HG03060 (cell line): Measurements from ENCODE around the gene VPS33B.
"Not testable (repeated sequence)": the region's sequence is repeated elsewhere in the genome, so short reads cannot be mapped to it uniquely, and the experiment has no call there.

ENCODE experiments used
- ATAC-seq: cut with Tn5 transposase; IDR thresholded peaks from one replicate; pipeline ENCODE4 v1.9.1; 2021; ENCODE audit warnings: low read depth, moderate number of reproducible peaks; ENCODE audit not compliant: unreplicated experiment

Gene VPS33B

GRCh38 chr15:91032919-91033803 is 10.8 kb upstream of the VPS33B start:
- ATAC-seq: no peak

GRCh38 chr15:91031796-91032195 is 9.4 kb upstream of the VPS33B start:
- no peak for ATAC-seq

GRCh38 chr15:91027677-91028076 is 5.3 kb upstream of the VPS33B start:
- ATAC-seq: no peak

GRCh38 chr15:91023720-91024119 is 1.3 kb upstream of the VPS33B start:
- ATAC-seq: no peak

- no peak for ATAC-seq
Observed at GRCh38 chr15:91022832-91023129, 387 bp upstream of the VPS33B start.

- ATAC-seq: no peak
Observed at GRCh38 chr15:91021516-91022074, 799 bp downstream of the VPS33B start.

- ATAC-seq: no peak
Observed at GRCh38 chr15:91018158-91018557, 4.2 kb downstream of the VPS33B start.

- ATAC-seq: no peak
Observed at GRCh38 chr15:91017716-91018115, 4.7 kb downstream of the VPS33B start.

GRCh38 chr15:91013701-91014100 is 8.7 kb downstream of the VPS33B start:
- ATAC-seq: not testable (repeated sequence)

GRCh38 chr15:91007266-91007665 is 15.1 kb downstream of the VPS33B start:
- no peak for ATAC-seq

GRCh38 chr15:91001209-91001608 is 21.2 kb downstream of the VPS33B start:
- no peak for ATAC-seq

- no peak for ATAC-seq
Observed at GRCh38 chr15:90998737-90999136, 23.7 kb downstream of the VPS33B start.

- ATAC-seq: peak; percentile 83
Observed at GRCh38 chr15:90994417-90995311, 27.7 kb downstream of the VPS33B start, which contains the start of gene PRC1. Gene PRC1 (minus strand): TSS chr15:90994535. CDS start chr15:90994417, 118 bp downstream.

GRCh38 chr15:90994059-90994416 is 28.4 kb downstream of the VPS33B start:
- ATAC-seq: no peak

GRCh38 chr15:90991587-90992285 is 30.7 kb downstream of the VPS33B start:
- ATAC-seq: no peak

GRCh38 chr15:90990446-90990845 is 31.9 kb downstream of the VPS33B start:
- no peak for ATAC-seq

- peak; percentile 36 for ATAC-seq
Observed at GRCh38 chr15:90989040-90989768, 33.2 kb downstream of the VPS33B start.

GRCh38 chr15:90988296-90988695 is 34.1 kb downstream of the VPS33B start:
- no peak for ATAC-seq

GRCh38 chr15:90987561-90988141 is 34.7 kb downstream of the VPS33B start:
- no peak for ATAC-seq
